NCI-H345 treated with DMSO at 0.1 percent for 48 hours (cell line): ENCODE results near the gene C14orf180.
"Not testable (repeated sequence)": the region's sequence is repeated elsewhere in the genome, so short reads cannot be mapped to it uniquely, and the experiment has no call there.

Experiments
- DNase-seq: peaks from one replicate; lab custom pipeline; 2025; ENCODE audit not compliant: unreplicated experiment; lab: John Stamatoyannopoulos, UW

Gene C14orf180

DNA sequence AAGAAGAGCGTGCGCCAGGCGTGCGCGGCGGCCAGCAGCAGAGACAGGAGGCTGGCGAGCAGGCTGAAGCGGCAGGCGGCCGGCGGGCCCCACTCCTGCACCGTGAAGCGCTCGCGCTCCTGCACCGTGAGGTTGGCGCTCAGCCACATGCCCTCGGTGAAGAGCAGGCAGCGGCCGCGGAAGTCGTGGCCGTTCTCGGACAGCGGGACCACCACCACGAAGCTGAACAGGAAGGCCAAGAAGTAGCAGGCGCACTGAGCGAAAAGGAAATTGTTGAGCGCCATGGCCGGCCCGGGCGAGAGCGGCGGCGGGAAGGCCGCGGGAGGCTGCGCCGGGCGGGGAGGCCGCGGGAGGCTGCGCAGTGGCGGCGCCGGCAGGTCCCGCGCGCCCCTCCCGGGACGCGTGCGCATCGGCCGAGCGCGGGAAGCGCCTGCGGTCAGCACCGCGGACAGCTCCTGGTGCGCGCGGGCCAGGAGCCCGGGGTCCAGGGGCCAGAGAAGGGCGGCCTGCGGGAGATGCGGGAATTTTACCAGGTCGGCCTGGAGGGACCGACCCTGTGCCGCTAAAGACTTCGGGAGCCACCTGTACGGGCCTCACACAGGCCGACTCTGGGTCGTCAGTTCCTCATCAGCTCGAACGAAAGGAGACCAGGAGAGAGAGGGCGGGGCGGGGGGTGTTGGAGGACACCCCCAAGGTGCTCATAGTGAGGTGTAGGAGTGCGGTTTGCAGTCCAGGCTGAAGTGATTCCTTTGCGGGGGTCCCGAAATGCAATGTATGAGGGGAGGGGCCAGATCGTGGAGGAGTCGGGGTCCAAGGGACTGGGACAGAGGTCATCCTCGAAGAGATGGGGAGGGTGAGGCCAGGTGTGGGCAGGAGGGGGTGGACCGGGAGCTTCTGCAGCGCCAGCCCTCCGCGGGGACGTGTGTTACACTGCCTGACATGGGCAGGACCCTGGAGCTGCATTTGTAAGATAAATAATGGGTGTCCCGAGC lies 25.2 kb downstream of the C14orf180 start, which contains the start of gene TMEM179:
Gene TMEM179, minus strand, starts transcription at position 315 of the 992 bp plus-strand sequence. Its CDS starts 31 bp downstream, at position 284.
- no peak for DNase-seq

- no peak for DNase-seq
These were observed 30.1 kb downstream of the C14orf180 start for GRCh38 chr14:104609666-104610065.

GRCh38 chr14:104610749-104611310 lies 31.3 kb downstream of the C14orf180 start:
- DNase-seq, result no peak

DNA sequence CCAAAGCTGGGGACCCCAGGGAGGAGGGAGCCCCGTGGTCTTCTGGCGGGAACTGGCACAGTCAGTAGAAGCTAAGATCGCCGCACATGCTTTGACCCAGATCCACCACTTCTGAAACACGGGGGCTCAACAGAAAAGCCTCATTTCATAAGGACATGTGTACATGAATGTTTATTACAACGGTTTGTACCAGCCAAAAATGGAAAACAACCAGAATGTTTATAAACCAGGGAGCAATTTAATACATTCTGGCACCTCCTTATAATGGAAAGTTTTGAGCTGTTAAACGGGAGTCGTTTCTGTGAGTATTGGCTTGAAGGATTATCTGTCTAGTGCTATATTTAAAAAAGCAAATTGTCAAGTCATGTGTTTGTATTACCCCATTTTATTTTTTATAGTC lies 32.3 kb downstream of the C14orf180 start:
- no peak for DNase-seq

DNA sequence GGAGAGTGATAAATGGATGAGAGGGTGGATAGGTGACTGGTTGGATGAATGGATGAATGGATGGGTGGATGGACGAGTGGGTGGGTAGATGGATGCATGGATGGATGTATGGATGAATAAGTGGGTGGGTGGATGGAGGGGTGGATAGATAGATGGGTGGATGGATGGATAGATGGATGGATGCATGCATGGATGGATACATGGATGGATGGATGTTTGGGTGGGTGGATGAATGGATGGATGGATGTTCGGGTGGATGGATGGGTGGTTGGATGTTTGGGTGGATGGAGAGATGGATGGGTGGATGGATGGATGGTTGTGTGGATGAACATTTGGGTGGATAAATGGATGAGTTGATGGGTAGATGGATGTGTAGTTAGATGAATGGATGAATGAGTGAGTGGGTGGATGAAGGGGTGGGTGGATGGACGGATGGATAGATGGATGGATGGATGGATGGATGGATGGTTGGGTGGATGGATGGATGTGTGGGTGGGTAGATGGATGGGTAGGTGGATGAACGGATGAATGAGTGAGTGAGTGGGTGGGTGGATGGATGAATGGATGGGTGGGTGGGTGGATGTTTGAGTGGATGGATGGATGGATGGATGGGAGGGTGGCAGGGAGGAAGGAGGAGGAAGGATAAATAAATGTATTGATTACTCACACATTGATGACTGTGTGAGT lies 34.7 kb downstream of the C14orf180 start:
- DNase-seq, result no peak

DNA sequence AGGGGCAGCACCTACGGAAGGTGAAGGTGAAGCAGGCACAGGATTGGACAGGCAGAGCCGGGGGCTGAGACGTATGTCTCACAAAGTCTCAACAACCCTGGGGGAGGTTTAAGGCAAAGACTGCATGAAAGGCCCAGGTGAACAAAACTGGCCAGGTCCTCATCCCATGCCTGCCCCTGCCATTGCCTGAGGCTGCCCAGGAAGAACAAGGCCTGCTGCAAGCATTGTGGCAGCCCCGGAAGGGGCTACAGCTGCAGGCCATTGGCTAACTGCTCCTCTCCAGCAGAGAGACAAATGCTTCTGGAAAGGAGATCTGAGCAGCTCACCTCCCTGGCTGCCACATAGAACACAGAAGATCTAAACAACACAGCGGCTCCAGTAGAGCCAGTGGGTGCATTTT lies 45.4 kb downstream of the C14orf180 start:
- DNase-seq, result no peak

- no peak for DNase-seq
These were observed 53.2 kb downstream of the C14orf180 start for GRCh38 chr14:104632781-104633180.

- DNase-seq, result no peak
These were observed 53.9 kb downstream of the C14orf180 start for GRCh38 chr14:104633276-104634137.

DNA sequence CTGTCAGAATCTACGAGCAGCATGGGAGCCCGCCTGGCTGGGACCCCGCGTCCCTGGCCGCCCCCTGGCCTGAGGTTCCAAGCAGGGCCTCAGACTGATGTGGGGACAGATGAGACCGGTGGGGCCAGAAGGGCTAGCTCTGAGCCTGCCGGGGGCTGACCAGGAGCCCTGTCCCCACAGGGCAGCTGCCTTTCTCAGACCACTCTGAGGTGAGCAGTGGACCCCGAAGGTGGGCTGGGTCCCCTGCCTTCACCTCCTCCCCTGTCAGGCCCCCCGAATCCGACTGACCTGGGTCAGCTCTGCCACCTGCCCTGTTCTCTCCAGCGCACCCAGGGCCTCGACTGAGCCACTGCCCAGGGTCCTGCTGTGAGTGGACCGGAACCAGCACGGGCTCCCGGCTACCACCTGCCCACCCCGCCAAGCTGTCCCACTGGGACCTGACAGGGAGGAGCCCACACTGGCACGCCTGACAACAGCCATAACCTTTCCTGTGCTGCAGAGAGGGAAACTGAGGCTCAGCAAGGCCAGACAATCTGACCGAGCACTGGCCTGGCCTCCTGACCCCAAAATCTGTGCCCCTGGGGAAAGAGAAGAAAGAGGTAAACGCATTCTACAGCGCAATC lies 54.7 kb downstream of the C14orf180 start:
- no peak for DNase-seq

GRCh38 chr14:104634886-104635570 lies 55.5 kb downstream of the C14orf180 start:
- no peak for DNase-seq

GRCh38 chr14:104635717-104636116 lies 56.2 kb downstream of the C14orf180 start:
- no peak for DNase-seq

DNA sequence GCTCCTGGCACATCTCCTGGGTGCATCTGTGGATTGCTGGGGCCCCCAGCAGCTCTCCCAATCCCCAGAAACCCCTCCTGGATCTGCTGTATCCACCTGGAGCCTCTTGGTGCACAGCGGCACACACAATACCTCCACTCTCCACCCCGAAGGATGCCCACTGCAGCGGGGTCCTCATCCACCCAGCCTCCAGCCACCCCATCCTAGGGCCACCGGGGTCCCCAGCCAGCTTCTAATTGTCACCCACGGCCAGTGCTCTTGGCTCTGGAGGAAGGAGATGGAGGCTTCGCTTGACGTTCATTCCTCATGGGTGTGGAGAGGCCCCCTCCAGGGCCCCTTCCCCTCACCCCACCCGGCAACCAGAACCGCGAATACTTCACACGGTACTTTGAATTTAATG lies 56.6 kb downstream of the C14orf180 start:
- DNase-seq, result no peak

- not testable (repeated sequence) for DNase-seq
These were observed 57.4 kb downstream of the C14orf180 start for GRCh38 chr14:104636846-104637545.

- DNase-seq, result no peak
These were observed 58.0 kb downstream of the C14orf180 start for GRCh38 chr14:104637546-104638003.

GRCh38 chr14:104638190-104638589 lies 58.6 kb downstream of the C14orf180 start:
- DNase-seq, result no peak

DNA sequence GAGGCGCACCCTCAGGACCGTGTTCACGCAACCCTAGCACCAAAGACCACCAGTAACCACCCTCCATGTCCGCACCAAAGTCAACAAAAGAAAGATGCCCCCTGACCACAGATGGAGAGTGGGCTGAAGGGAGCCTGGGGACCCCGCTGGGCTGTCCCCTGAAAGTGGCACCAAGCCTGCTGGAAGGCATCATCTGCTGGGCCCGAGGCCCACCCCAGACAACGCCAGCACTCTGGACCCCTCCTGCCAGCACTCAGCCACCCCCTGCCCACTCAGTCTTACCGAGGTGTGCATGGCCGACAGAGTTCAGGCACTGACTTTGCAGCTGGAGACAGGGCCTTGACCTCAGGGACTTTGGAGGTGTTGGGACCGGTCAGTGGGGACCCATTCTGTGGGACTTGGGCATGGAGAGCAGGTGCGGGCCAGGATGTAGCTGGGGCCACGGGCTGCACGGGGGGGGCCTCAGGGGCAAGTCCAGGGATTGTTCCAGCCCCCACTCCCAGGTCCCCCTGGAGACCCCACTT lies 59.4 kb downstream of the C14orf180 start:
- no peak for DNase-seq

DNA sequence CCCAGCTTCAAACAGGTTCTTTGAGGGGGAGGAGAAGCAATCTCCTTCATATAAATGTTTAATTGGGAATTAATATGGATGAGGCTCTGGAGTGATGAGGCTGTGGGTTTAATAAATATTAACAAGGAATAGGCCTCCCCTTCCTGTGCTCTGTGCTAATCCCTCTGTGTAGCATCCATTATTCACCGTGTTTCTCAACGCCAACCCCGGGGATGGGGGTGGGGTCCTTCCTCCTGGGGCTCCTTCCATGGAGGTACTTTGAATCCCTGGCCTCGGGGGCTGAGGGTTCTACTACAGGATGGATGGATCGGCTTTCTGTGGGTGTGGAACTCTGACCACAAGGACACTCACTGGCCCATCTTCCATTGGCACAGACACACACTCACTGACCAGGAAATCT lies 59.9 kb downstream of the C14orf180 start:
- DNase-seq, result no peak
